GM21619 (cell line): ENCODE results near the gene KCNT2.
"Not testable (repeated sequence)": the region's sequence is repeated elsewhere in the genome, so short reads cannot be mapped to it uniquely, and the experiment has no call there.

ENCODE experiments used
- ATAC-seq: cut with Tn5 transposase; IDR thresholded peaks from one replicate; pipeline ENCODE4 v1.9.1; 2021; ENCODE audit not compliant: unreplicated experiment

Gene KCNT2

GRCh38 chr1:196344453-196344852 is 263.8 kb downstream of the KCNT2 start:
- ATAC-seq = no peak

GRCh38 chr1:196324345-196324744 is 283.9 kb downstream of the KCNT2 start:
- ATAC-seq = no peak

- no peak for ATAC-seq
Measured at GRCh38 chr1:196323869-196324268, 284.4 kb downstream of the KCNT2 start.

- no peak for ATAC-seq
Measured at GRCh38 chr1:196319301-196319700, 288.9 kb downstream of the KCNT2 start.

GRCh38 chr1:196317535-196318522 is 290.4 kb downstream of the KCNT2 start:
- no peak for ATAC-seq

DNA sequence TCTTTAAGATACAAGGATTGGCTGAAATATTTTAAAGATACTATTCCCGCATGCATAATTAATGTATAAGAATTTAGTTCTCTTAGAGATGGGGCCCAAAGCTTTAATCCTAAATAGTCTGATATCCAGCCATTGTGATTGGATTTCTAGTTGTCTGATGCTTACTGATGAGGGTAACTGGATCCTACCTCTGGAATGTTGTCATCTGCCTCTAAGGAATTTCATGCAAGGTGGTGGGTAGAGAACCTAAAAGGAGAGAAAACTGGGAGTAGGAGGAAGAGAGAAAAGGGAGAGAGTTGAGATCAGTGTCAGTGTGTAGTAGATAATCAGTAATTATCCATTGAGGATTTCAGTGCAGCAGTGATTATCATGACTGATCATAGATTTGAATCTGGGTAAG is 295.5 kb downstream of the KCNT2 start:
- no peak for ATAC-seq

- ATAC-seq = no peak
Measured at GRCh38 chr1:196309386-196309785, 298.9 kb downstream of the KCNT2 start.

DNA sequence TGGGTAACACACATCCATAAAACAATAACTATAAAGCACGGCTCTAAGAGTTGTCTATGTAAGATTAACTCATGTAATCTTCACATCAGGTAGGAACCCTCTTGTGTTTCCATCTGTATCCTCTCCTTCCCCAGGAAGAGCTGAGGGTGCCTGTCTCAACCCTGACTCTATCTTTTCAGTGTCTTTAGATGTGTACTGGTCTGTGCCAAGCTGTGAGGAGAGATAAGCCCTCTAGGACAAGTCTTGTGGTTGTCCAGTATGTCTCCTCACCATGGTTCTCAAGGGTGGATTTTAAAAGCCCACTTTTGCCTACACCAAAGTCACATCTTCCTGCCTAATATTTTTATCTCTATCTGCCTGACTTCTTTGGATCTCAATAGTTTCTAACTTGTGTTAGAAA is 300.1 kb downstream of the KCNT2 start:
- no peak for ATAC-seq

DNA sequence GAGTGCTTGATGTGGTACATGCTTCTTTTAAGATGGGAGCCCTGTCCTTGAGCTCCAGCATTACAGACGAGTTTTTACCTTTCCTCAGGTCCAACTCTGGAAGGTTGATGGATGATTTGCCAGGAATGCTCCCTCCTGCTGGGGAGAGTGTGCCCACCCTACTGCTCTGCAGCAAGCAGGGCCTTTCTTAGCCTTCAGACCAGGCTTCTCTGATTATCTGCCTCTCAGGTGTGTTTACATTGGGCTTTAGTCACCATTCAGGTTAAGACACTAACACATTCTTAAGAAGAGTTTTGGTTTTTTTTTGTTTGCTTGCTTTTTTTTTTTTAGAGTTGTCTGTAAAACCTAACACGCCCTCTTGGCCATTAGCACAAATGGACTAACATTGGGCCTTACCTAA is 301.8 kb downstream of the KCNT2 start:
- ATAC-seq = no peak

GRCh38 chr1:196305216-196305615 is 303.0 kb downstream of the KCNT2 start:
- no peak for ATAC-seq

- ATAC-seq = no peak
Measured at GRCh38 chr1:196302981-196303380, 305.3 kb downstream of the KCNT2 start.

- no peak for ATAC-seq
Measured at GRCh38 chr1:196302420-196302819, 305.8 kb downstream of the KCNT2 start.

GRCh38 chr1:196295766-196296165 is 312.5 kb downstream of the KCNT2 start:
- no peak for ATAC-seq

DNA sequence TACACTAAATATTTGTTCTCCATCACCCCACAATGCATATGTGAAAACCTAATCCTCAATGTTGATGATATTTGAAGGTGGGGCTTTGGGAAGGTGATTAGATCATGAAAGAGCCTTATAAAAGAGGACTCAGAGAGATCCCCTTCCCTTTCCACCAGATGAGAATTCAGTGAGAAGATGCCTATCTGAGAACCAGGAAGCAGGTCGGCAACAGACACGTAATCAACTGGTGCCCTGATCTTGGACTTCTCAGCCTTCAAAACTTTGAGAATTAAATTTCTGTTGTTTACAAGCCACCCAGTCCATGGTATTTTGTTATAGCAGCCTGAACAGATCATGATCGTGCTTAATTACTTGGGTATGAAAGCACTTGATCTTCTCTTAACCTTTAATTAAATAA is 329.4 kb downstream of the KCNT2 start:
- no peak for ATAC-seq

DNA sequence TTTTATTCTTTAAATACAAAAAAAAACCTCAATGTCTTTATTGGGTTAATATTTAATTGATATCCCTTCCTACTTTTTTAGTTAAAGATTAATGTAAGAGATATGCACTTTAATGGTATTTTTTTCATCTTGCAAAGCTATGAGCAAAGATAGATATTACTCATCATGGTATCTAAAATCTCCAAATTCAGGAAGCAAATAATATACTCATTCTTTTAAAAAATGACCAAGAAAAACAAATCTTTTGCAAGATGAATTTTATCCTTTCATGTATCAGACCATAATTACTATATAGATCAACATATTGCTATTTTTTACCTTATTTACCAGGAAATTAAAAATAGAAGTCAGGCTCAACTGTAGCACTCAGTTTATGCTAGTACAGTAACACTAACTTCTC is 330.4 kb downstream of the KCNT2 start:
- no peak for ATAC-seq

DNA sequence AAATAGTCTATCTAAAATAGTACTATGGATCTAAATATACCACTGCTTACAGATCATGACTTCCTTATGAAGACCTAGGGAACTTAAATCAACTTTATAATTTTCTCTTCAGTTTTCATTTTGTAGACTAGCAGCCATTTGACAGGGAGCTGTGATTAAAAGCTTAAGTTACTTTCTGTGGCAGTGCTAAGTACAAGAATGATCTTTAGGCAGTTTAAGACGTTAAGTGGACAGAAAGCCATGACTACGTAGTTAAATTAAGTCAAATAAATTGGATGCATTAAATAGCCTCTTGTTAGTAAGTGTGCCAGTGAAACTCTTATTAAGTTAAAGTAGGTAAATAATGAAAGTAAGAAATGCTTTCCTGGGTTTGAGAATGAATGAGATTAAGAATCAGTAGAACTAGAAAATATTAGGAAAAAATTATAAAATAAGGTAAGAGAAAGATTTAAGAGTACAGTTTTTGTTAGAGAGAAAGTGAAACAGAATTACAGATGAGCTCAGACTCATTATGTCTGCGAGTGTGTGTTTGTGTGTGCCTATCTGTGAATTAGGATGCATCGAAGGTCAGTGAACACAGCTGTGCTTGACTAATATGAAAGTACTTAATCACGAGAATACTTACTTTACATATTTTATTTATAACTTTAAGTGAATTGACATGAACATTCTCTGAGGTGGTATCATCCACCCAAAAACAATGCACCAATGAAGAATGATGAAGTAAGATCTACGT is 336.9 kb downstream of the KCNT2 start:
- no peak for ATAC-seq

DNA sequence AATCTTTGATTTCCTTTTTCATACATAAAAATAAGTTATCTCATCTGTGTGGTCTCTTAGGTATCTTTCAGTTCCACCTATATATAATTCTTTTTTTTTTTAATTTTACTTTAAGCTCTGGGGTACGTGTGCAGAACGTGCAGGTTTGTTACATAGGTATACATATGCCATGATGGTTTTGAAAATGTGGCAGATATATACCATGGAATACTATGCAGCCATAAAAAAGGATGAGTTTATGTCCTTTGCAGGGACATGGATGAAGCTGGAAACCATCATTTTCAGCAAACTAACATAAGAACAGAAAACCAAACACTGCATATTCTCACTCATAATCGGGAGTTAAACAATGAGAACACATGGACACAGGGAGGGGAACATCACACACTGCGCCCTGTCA is 345.2 kb downstream of the KCNT2 start:
- ATAC-seq = not testable (repeated sequence)

GRCh38 chr1:196260270-196260669 is 348.0 kb downstream of the KCNT2 start:
- ATAC-seq = no peak

- ATAC-seq = no peak
Measured at GRCh38 chr1:196259316-196259715, 348.9 kb downstream of the KCNT2 start.

DNA sequence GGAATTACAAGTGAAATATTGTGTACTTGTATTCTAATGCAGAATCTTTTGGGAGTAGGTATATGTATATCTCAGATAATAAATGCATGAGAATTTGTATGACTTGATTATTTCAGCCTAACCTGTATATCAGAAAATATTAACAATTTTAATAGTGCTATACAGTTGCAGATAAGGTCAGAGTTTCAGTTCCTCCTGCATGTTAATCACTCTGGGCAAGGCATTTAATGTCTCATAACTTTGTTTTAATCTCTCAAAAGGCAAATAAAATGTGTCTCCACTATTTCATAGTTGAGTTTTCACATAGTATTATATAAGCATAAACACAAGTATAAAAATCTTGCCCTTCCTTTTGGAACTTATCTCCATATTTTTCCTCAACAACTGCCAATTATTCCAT is 352.5 kb downstream of the KCNT2 start:
- no peak for ATAC-seq

GRCh38 chr1:196229546-196229945 is 378.7 kb downstream of the KCNT2 start:
- no peak for ATAC-seq

DNA sequence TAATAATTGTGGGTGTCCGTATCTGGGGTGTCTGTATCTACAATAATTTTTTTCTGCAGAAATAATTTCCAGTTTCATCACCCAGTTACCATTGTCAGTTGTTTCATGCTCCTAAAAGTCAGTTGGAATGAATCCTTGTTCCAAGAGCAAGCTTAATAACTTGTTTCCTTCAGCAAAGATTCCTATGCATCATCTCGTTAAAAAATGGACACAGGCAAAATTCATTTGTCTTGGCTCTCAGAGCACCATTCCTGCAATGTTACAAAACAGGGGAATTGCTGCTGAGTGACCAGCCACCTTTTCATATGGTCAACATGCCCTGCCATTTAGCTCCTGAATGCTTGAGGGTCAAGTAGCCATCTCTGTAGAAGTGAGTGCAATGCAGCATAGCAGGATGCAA is 393.4 kb downstream of the KCNT2 start:
- ATAC-seq = no peak
